IMR-90 (cell line): ENCODE results near the gene KLHL29. TPM values are rescaled to one million over a fixed set of nuclear protein-coding genes. Genes with fewer than 3 reads are reported as not detected.

ENCODE experiments used
- ATAC-seq: fragments of 200-7000 bp; cut with Tn5 transposase; 2 replicates; pipeline ENCODE4 v1.9.1; 2020; ENCODE audit warnings: low read depth, mild to moderate bottlenecking, moderate library complexity
- BruUV-seq: library from RNA; stranded (reverse); fragments of 400-500 nt; replicated peaks from 2 replicates; lab custom pipeline; 2021; lab: Mats Ljungman, UMichigan
- CTCF ChIA-PET: fragments of 300-600 bp; formaldehyde crosslinking; extraction: SDS; loops from one replicate; lab custom pipeline; 2021; ENCODE audit warnings: antibody characterized with exemption; lab: Yijun Ruan, JAX
- POLR2A ChIA-PET: fragments of 300-600 bp; sonication (Branson Sonifier 250); formaldehyde crosslinking; loops from one replicate; lab custom pipeline; 2022; ENCODE audit warnings: antibody characterized with exemption; ENCODE audit not compliant: unreplicated experiment; lab: Charles Lee
- DNase-seq: peaks from one replicate; pipeline ENCODE4 v3.0.0; 2013
- H2AFZ ChIP-seq: replicated peaks from 2 replicates; pipeline ENCODE3; 2013; ENCODE audit warnings: low read length, mild to moderate bottlenecking; ENCODE audit not compliant: poor library complexity
- H2AK5ac ChIP-seq: 2 replicates; pipeline ENCODE4 v1.6.1; 2013; ENCODE audit warnings: low read depth, low read length, inconsistent platforms
- H2AK9ac ChIP-seq: replicated peaks from 2 replicates; pipeline ENCODE3; 2013; ENCODE audit warnings: mild to moderate bottlenecking, low read depth, low read length, moderate library complexity; ENCODE audit not compliant: poor library complexity
- H2BK120ac ChIP-seq: 2 replicates; pipeline ENCODE4 v1.6.1; 2013; ENCODE audit warnings: low read depth, low read length, inconsistent platforms
- H2BK15ac ChIP-seq: 3 replicates; pipeline ENCODE4 v1.6.1; 2013; ENCODE audit warnings: low read depth, low read length, inconsistent platforms
- H2BK20ac ChIP-seq: 2 replicates; pipeline ENCODE4 v1.6.1; 2013; ENCODE audit warnings: low read depth, mild to moderate bottlenecking, inconsistent platforms, low read length, moderate library complexity
- H2BK5ac ChIP-seq: 2 replicates; pipeline ENCODE4 v1.6.1; 2013; ENCODE audit warnings: mild to moderate bottlenecking, low read depth, low read length, inconsistent platforms; ENCODE audit not compliant: poor library complexity, severe bottlenecking
- H3K14ac ChIP-seq: replicated peaks from 2 replicates; pipeline ENCODE4 v1.6.1; 2013; ENCODE audit warnings: low read depth, low read length, inconsistent platforms
- H3K18ac ChIP-seq: 2 replicates; pipeline ENCODE4 v1.6.1; 2013; ENCODE audit warnings: low read depth, low read length, control low read depth
- H3K23ac ChIP-seq: 2 replicates; pipeline ENCODE4 v1.6.1; 2013; ENCODE audit warnings: low read depth, low read length, inconsistent platforms
- H3K27ac ChIP-seq: 2 replicates; pipeline ENCODE4 v1.5.1; 2013; ENCODE audit warnings: mild to moderate bottlenecking, control low read depth, low read length; ENCODE audit not compliant: insufficient read depth
- H3K27me3 ChIP-seq: 2 replicates; pipeline ENCODE4 v1.6.1; 2013; ENCODE audit warnings: low read length; ENCODE audit not compliant: control insufficient read depth, insufficient read depth
- H3K36me3 ChIP-seq: 2 replicates; pipeline ENCODE4 v1.6.1; 2013; ENCODE audit warnings: low read length, mixed read lengths; ENCODE audit not compliant: control insufficient read depth, insufficient read depth
- H3K4ac ChIP-seq: 2 replicates; pipeline ENCODE4 v1.6.1; 2013; ENCODE audit warnings: low read depth, low read length, inconsistent platforms
- H3K4me1 ChIP-seq: 2 replicates; pipeline ENCODE4 v1.6.1; 2013; ENCODE audit warnings: low read length, mixed read lengths; ENCODE audit not compliant: control insufficient read depth, insufficient read depth
- H3K4me2 ChIP-seq: 2 replicates; pipeline ENCODE4 v1.6.1; 2013; ENCODE audit warnings: low read depth, mild to moderate bottlenecking, control low read depth, low read length, moderate library complexity
- H3K4me3 ChIP-seq: 2 replicates; pipeline ENCODE4 v1.5.1; 2013; ENCODE audit warnings: low read depth, mild to moderate bottlenecking, control low read depth, low read length, moderate library complexity; ENCODE audit not compliant: insufficient read depth
- H3K56ac ChIP-seq: 2 replicates; pipeline ENCODE4 v1.6.1; 2013; ENCODE audit warnings: low read length, inconsistent platforms; ENCODE audit not compliant: insufficient read depth; ENCODE audit errors: extremely low read depth
- H3K79me1 ChIP-seq, 2 experiments: 2 replicates each; pipeline ENCODE4 v1.6.1; 2013; ENCODE audit warnings: low read length in 2 of 2, inconsistent platforms in 1 of 2, low read depth in 1 of 2
- H3K9ac ChIP-seq: 2 replicates; pipeline ENCODE4 v1.6.1; 2013; ENCODE audit warnings: low read depth, low read length, control low read depth
- H3K9me1 ChIP-seq: 2 replicates; pipeline ENCODE4 v1.6.1; 2013; ENCODE audit warnings: low read length, inconsistent platforms; ENCODE audit not compliant: insufficient read depth
- H3K9me3 ChIP-seq: 2 replicates; pipeline ENCODE4 v1.6.1; 2013; ENCODE audit warnings: low read length; ENCODE audit not compliant: control insufficient read depth, insufficient read depth
- H4K20me1 ChIP-seq: 2 replicates; pipeline ENCODE4 v1.6.1; 2013; ENCODE audit warnings: low read length, inconsistent platforms; ENCODE audit not compliant: insufficient read depth
- H4K5ac ChIP-seq: 2 replicates; pipeline ENCODE4 v1.6.1; 2013; ENCODE audit warnings: mild to moderate bottlenecking, low read depth, low read length, control low read depth
- H4K8ac ChIP-seq, 2 experiments: 2 replicates each; pipeline ENCODE4 v1.6.1; 2013; ENCODE audit warnings: low read depth in 2 of 2, low read length in 2 of 2, control low read depth in 1 of 2, inconsistent platforms in 1 of 2
- H4K91ac ChIP-seq: 2 replicates; pipeline ENCODE4 v1.6.1; 2013; ENCODE audit warnings: low read depth, low read length, inconsistent platforms; ENCODE audit not compliant: insufficient read depth
- BHLHE40 ChIP-seq: fragments of 150-350 bp; IDR thresholded peaks from 2 replicates; pipeline ENCODE4 v1.6.1; 2016; ENCODE audit warnings: mild to moderate bottlenecking, low read depth, low read length
- CEBPB ChIP-seq: IDR thresholded peaks from 2 replicates; pipeline ENCODE4 v1.6.1; 2012; ENCODE audit warnings: low read depth, low read length, improper control_type of control experiment
- CHD1 ChIP-seq: IDR thresholded peaks from 2 replicates; pipeline ENCODE4 v1.6.1; 2012; ENCODE audit warnings: low read depth, low read length, improper control_type of control experiment
- ELK1 ChIP-seq: fragments of 150-350 bp; IDR thresholded peaks from 2 replicates; pipeline ENCODE4 v1.6.1; 2016; ENCODE audit warnings: low read depth, mild to moderate bottlenecking, low read length, moderate library complexity, borderline replicate concordance
- FOS ChIP-seq: fragments of 150-350 bp; IDR thresholded peaks from 2 replicates; pipeline ENCODE4 v1.6.1; 2016; ENCODE audit warnings: low read depth, low read length
- MAFK ChIP-seq: IDR thresholded peaks from 2 replicates; pipeline ENCODE4 v1.6.1; 2012; ENCODE audit warnings: low read depth, low read length, improper control_type of control experiment
- MAZ ChIP-seq: IDR thresholded peaks from 2 replicates; pipeline ENCODE4 v1.6.1; 2012; ENCODE audit warnings: low read depth, mild to moderate bottlenecking, low read length, improper control_type of control experiment, moderate library complexity, borderline replicate concordance
- MXI1 ChIP-seq: IDR thresholded peaks from 2 replicates; pipeline ENCODE4 v1.6.1; 2012; ENCODE audit warnings: low read depth, mild to moderate bottlenecking, low read length, moderate library complexity, borderline replicate concordance
- NFE2L2 ChIP-seq: fragments of 150-350 bp; IDR thresholded peaks from 2 replicates; pipeline ENCODE4 v1.6.1; 2016; ENCODE audit warnings: low read depth, mild to moderate bottlenecking, low read length
- POLR2A ChIP-seq: IDR thresholded peaks from 2 replicates; pipeline ENCODE4 v1.6.1; 2012; ENCODE audit warnings: mild to moderate bottlenecking, low read depth, low read length
- RAD21 ChIP-seq: IDR thresholded peaks from 2 replicates; pipeline ENCODE4 v1.6.1; 2012; ENCODE audit warnings: low read length, improper control_type of control experiment
- RCOR1 ChIP-seq: IDR thresholded peaks from 2 replicates; pipeline ENCODE4 v1.6.1; 2012; ENCODE audit warnings: mild to moderate bottlenecking, low read length, improper control_type of control experiment; ENCODE audit not compliant: insufficient replicate concordance
- RFX5 ChIP-seq: IDR thresholded peaks from 2 replicates; pipeline ENCODE4 v1.8.0; 2012; ENCODE audit warnings: low read depth, mild to moderate bottlenecking, low read length, moderate library complexity
- SMC3 ChIP-seq: fragments of 150-350 bp; IDR thresholded peaks from 2 replicates; pipeline ENCODE4 v1.6.1; 2016; ENCODE audit warnings: low read depth, mild to moderate bottlenecking, antibody characterized with exemption, low read length, moderate library complexity
- USF2 ChIP-seq: fragments of 150-350 bp; IDR thresholded peaks from 2 replicates; pipeline ENCODE4 v1.6.1; 2017; ENCODE audit warnings: mild to moderate bottlenecking, antibody characterized with exemption, low read length, low read depth
- WGBS, 2 experiments: methylation state at CpG; one replicate each; pipeline versions ENCODE4 v1.1.5 to v1.1.7; 2013; ENCODE audit warnings: missing lambda C conversion rate in 2 of 2; ENCODE audit not compliant: insufficient read length in 1 of 2; ENCODE audit errors: extremely low coverage in 2 of 2; 5-methylcytosine and 5-hydroxymethylcytosine counted together
- dilution Hi-C: fragments of 300-500 bp; cut with HindIII; formaldehyde crosslinking; loops from one replicate; pipeline ENCODE4 v1.14.3; 2018; ENCODE audit warnings: low sequenced_read_pairs; ENCODE audit not compliant: unreplicated experiment
- in situ Hi-C: fragments of 300-500 bp; cut with MboI; formaldehyde crosslinking; loops from 3 replicates; pipeline ENCODE4 v1.14.3; 2019; ENCODE audit warnings: low sequenced_read_pairs, inconsistent platforms, mixed read lengths
- intact Hi-C: fragments of 100-400 bp; cut with micrococcal nuclease; formaldehyde crosslinking; loops from 2 replicates; pipeline ENCODE4 v1.10.0; 2022
- polyA plus RNA-seq, 3 experiments: library from polyadenylated mRNA; depleted of rRNA; stranded (reverse); fragments of >200 nt; gene quantifications; 2 replicates each; pipeline ENCODE4 v1.2.3, GENCODE V29; 2012; ENCODE audit warnings: low replicate concordance in 1 of 3
- total RNA-seq: library from RNA; depleted of rRNA; stranded (reverse); fragments of >200 nt; gene quantifications from 2 replicates; pipeline ENCODE4 v1.2.3, GENCODE V29; 2012
- TF ChIP-seq, protein P1 (sequence below): conservative IDR thresholded peaks from 2 replicates; pipeline ENCODE4 v1.5.1; 2012; ENCODE audit warnings: mild to moderate bottlenecking, low read depth, low read length, improper control_type of control experiment

The KLHL29 gene
- total and polyA plus RNA-seq, 2 of the 4 experiments (the other 2 are of a cell fraction) = 2.0 to 8.0 TPM

DNA sequence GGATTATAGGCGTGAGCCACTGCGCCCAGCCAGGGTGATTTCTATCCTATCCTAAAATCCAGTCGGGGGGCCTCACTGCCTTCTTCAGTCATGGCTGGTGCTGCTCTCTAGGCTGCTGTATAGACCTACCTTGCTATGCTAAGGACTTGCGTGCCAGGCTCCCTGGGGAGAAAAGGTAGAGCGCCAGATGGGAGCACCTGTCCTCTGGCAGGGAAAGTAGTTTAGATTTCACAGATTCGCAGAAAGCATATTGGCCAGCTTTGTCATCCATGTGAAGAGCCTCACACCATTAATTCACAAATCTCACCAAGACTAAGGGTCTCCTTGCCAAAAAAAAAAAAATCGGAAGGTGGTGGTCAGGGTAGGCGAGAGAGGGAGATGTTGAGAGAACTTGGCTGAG lies 324.3 kb downstream of the KLHL29 start:
- peaks cover 9% of the 10 kb centered on the region; the same call in 1 of the 2 replicates for H3K9me1 ChIP-seq
- no peak for ATAC-seq
- H3K27me3 ChIP-seq = no peaks in the 10 kb centered on the region
- no peak overlapping the region for H2BK20ac ChIP-seq
- no peak overlapping the region for H4K91ac ChIP-seq
- ChIA-PET CTCF (no interaction called here), POLR2A (no interaction called here)
- H4K20me1 ChIP-seq = no peaks in the 10 kb centered on the region; the same call in 1 of the 2 replicates
- H3K4me2 ChIP-seq = no peak overlapping the region
- no peak overlapping the region for H2AK5ac ChIP-seq
- no peak overlapping the region for H3K23ac ChIP-seq
- peaks cover 3 to 15% of the 10 kb centered on the region in 2 experiments; a peak in 2 of 4 replicates for H3K79me1 ChIP-seq
- H3K14ac ChIP-seq = no peak overlapping the region
- no peak overlapping the region for H2BK120ac ChIP-seq
- H3K18ac ChIP-seq = no peak overlapping the region
- no peak for DNase-seq
- H2AFZ ChIP-seq = no peak overlapping the region
- H3K27ac ChIP-seq = no peak overlapping the region
- H4K8ac ChIP-seq = no peak overlapping the region
- intact Hi-C loops = no loop called here
- in situ Hi-C loops = no loop called here
- dilution Hi-C loops = no loop called here
- no peak overlapping the region for H2AK9ac ChIP-seq
- H4K5ac ChIP-seq = no peak overlapping the region
- H3K4me3 ChIP-seq = no peak overlapping the region
- H3K4ac ChIP-seq = no peak overlapping the region
- no TSS peak for BruUV-seq
- no CpG with 5 or more reads among the region's 8 CpGs for WGBS, 2 experiments
- no peak overlapping the region for H2BK5ac ChIP-seq
- H2BK15ac ChIP-seq = no peak overlapping the region
- H3K36me3 ChIP-seq = peaks cover 22% of the 10 kb centered on the region
- H3K56ac ChIP-seq = no peak overlapping the region
- peaks cover 5% of the 10 kb centered on the region for H3K4me1 ChIP-seq
- H3K9ac ChIP-seq = no peak overlapping the region
- TF ChIP-seq MAFK (no peak), MXI1 (no peak), BHLHE40 (no peak), RAD21 (no peak), RFX5 (no peak), POLR2A (no peak), FOS (no peak), RCOR1 (no peak), CEBPB (no peak), SMC3 (no peak), USF2 (no peak), MAZ (no peak), NFE2L2 (no peak), CHD1 (no peak), ELK1 (no peak)
- TF ChIP-seq, protein P1, sequence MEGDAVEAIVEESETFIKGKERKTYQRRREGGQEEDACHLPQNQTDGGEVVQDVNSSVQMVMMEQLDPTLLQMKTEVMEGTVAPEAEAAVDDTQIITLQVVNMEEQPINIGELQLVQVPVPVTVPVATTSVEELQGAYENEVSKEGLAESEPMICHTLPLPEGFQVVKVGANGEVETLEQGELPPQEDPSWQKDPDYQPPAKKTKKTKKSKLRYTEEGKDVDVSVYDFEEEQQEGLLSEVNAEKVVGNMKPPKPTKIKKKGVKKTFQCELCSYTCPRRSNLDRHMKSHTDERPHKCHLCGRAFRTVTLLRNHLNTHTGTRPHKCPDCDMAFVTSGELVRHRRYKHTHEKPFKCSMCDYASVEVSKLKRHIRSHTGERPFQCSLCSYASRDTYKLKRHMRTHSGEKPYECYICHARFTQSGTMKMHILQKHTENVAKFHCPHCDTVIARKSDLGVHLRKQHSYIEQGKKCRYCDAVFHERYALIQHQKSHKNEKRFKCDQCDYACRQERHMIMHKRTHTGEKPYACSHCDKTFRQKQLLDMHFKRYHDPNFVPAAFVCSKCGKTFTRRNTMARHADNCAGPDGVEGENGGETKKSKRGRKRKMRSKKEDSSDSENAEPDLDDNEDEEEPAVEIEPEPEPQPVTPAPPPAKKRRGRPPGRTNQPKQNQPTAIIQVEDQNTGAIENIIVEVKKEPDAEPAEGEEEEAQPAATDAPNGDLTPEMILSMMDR = no peak
- no peaks in the 10 kb centered on the region for H3K9me3 ChIP-seq
